ENCODE measurements around the gene SPATA13.
"Not testable (repeated sequence)": the region's sequence is repeated elsewhere in the genome, so short reads cannot be mapped to it uniquely, and the experiment has no call there.

Gene SPATA13

GRCh38 chr13:24160458-24161009 is at the start of gene SPATA13:
Gene SPATA13 (plus strand): TSS chr13:24160720. CDS start chr13:24222930, 62,210 bp downstream.
- peak; percentile 98 for DNase-seq

- DNase-seq = no peak
These were observed 47.7 kb upstream of the SPATA13 start for GRCh38 chr13:24112791-24113190.

GRCh38 chr13:24115671-24116070 is 44.8 kb upstream of the SPATA13 start:
- DNase-seq = no peak

GRCh38 chr13:24116131-24116530 is 44.4 kb upstream of the SPATA13 start:
- no peak for DNase-seq

GRCh38 chr13:24118576-24118975 is 41.9 kb upstream of the SPATA13 start:
- DNase-seq = no peak

GRCh38 chr13:24119626-24120508 is 40.7 kb upstream of the SPATA13 start:
- DNase-seq = no peak

- not testable (repeated sequence) for DNase-seq
These were observed 38.5 kb upstream of the SPATA13 start for GRCh38 chr13:24122045-24122444.

- DNase-seq = no peak
These were observed 38.0 kb upstream of the SPATA13 start for GRCh38 chr13:24122569-24122968.

- DNase-seq = no peak
These were observed 36.8 kb upstream of the SPATA13 start for GRCh38 chr13:24123761-24124160.

GRCh38 chr13:24124789-24125476 is 35.6 kb upstream of the SPATA13 start:
- no peak for DNase-seq

- no peak for DNase-seq
These were observed 33.3 kb upstream of the SPATA13 start for GRCh38 chr13:24127116-24127631.

GRCh38 chr13:24128112-24128511 is 32.4 kb upstream of the SPATA13 start:
- no peak for DNase-seq

- DNase-seq = no peak
These were observed 31.6 kb upstream of the SPATA13 start for GRCh38 chr13:24128962-24129361.

GRCh38 chr13:24129914-24130774 is 30.4 kb upstream of the SPATA13 start:
- DNase-seq = no peak

GRCh38 chr13:24131749-24132148 is 28.8 kb upstream of the SPATA13 start:
- DNase-seq = no peak

GRCh38 chr13:24133021-24133795 is 27.3 kb upstream of the SPATA13 start:
- no peak for DNase-seq

- no peak for DNase-seq
These were observed 26.3 kb upstream of the SPATA13 start for GRCh38 chr13:24134231-24134630.

GRCh38 chr13:24134757-24135156 is 25.8 kb upstream of the SPATA13 start:
- no peak for DNase-seq

GRCh38 chr13:24135674-24136300 is 24.7 kb upstream of the SPATA13 start:
- DNase-seq = no peak

- DNase-seq = no peak
These were observed 21.6 kb upstream of the SPATA13 start for GRCh38 chr13:24138911-24139310.

- DNase-seq = no peak
These were observed 19.1 kb upstream of the SPATA13 start for GRCh38 chr13:24141333-24141910.
